Activated T-cell treated with anti-CD3 and anti-CD28 coated beads, Interleukin-2, amount 50 U/mL, for 24 hours (primary cell): ENCODE data around the gene OCIAD2.
A peak's percentile ranks its signal among the peaks of the same experiment; 100 is the strongest.
"Not testable (repeated sequence)": the region's sequence is repeated elsewhere in the genome, so short reads cannot be mapped to it uniquely, and the experiment has no call there.

ENCODE experiments used
- DNase-seq: peaks from one replicate; pipeline ENCODE4 v3.0.0-alpha.2; 2020
- H3K27ac Mint-ChIP-seq: 2 replicates; pipeline ENCODE4 v1.8.0; 2020; ENCODE audit warnings: mild to moderate bottlenecking, mixed read lengths
- H3K27me3 Mint-ChIP-seq: 2 replicates; pipeline ENCODE4 v1.8.0; 2020; ENCODE audit warnings: mixed read lengths
- H3K36me3 Mint-ChIP-seq: 2 replicates; pipeline ENCODE4 v1.8.0; 2020; ENCODE audit warnings: low read depth, mixed read lengths
- H3K4me1 Mint-ChIP-seq: 2 replicates; pipeline ENCODE4 v1.8.0; 2020; ENCODE audit warnings: low read depth, mixed read lengths
- H3K4me3 Mint-ChIP-seq: 2 replicates; pipeline ENCODE4 v1.8.0; 2020; ENCODE audit warnings: mild to moderate bottlenecking, moderate library complexity, mixed read lengths
- H3K9me3 Mint-ChIP-seq: 2 replicates; pipeline ENCODE4 v1.8.0; 2020; ENCODE audit warnings: mixed read lengths

OCIAD2 gene

DNA sequence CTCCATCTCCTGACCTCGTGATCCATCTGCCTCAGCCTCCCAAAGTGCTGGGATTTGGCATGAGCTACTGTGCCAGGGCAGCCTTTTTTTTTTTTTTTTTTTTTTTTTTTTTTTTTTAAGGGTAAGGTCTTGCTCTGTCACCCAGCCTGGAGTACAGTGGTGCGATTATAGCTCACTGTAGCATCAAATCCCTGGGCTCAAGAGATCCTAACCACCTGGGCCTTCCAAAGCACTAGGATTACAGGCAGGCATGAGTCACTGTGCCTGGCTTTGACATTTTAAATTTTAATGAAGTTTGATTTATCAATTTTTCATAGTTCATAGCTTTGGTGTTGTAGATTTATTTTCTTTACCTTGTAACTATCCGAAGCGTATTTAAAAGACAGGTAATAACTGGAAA, 17.8 kb upstream of the OCIAD2 start:
- Mint-ChIP-seq H3K4me1 (peaks cover 5% of the 10 kb centered on the region), H3K36me3 (no peaks in the 10 kb centered on the region), H3K27ac (no peak overlapping the region), H3K4me3 (no peak overlapping the region), H3K9me3 (peaks cover 5% of the 10 kb centered on the region), H3K27me3 (no peaks in the 10 kb centered on the region)
- no peak for DNase-seq

DNA sequence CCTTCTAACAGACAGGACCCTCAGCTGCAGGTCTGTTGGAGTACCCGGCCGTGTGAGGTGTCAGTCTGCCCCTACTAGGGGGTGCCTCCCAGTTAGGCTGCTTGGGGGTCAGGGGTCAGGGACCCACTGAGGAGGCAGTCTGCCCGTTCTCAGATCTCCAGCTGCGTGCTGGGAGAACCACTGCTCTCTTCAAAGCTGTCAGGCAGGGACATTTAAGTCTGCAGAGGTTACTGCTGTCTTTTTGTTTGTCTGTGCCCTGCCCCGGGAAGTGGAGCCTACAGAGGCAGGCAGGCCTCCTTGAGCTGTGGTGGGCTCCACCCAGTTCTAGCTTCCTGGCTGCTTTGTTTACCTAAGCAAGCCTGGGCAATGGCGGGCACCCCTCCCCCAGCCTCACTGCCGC, 16.5 kb upstream of the OCIAD2 start:
- H3K27ac Mint-ChIP-seq, H3K4me1 Mint-ChIP-seq, H3K4me3 Mint-ChIP-seq: not testable (repeated sequence)

DNA sequence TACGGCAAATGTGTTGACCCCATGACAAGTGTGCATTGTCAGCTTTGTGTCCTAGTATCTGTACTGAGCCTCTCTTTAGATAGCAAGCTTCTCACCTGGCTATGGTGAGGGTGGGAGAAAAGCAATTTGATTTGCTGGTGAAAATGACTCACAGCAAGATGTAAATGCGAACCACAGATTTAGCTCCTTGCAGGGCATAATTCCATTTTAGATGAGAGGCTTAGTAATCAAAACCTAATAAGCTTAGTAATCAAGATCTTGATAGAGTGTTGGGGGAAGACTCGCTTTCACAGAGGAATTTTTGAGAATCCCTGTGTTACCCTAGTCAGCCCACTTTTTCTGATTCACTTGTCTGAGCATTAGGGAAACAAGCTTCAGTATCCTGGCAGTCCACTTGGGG, 7.7 kb upstream of the OCIAD2 start:
- Mint-ChIP-seq H3K27ac (no peak overlapping the region), H3K27me3 (no peaks in the 10 kb centered on the region), H3K9me3 (no peaks in the 10 kb centered on the region), H3K4me3 (no peak overlapping the region), H3K4me1 (peaks cover 21% of the 10 kb centered on the region), H3K36me3 (no peaks in the 10 kb centered on the region)
- DNase-seq, result no peak

More for the DNA sequence above, 16.5 kb upstream of the OCIAD2 start:
- not testable (repeated sequence) for H3K9me3 Mint-ChIP-seq, H3K27me3 Mint-ChIP-seq, H3K36me3 Mint-ChIP-seq, DNase-seq

DNA sequence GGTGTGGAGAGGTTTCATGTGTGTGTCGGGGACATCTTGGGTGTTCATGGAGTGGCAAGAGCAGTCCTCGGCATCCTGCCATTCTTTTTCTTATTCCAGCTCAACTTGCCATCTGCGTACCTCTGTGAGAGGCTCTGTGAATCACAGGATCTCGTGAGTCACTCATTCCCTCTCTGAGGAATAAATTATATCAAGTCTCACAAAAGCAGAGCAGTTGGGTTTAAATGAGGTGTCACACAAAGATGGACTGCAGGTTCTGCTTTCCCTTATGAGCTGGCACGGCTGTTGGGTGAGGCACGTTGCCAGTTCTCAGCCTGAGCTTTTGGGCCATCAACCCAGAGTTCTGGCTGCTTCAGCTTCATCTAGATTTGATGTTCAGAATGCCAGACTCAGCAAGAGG, 6.8 kb upstream of the OCIAD2 start:
- no peak for DNase-seq

DNA sequence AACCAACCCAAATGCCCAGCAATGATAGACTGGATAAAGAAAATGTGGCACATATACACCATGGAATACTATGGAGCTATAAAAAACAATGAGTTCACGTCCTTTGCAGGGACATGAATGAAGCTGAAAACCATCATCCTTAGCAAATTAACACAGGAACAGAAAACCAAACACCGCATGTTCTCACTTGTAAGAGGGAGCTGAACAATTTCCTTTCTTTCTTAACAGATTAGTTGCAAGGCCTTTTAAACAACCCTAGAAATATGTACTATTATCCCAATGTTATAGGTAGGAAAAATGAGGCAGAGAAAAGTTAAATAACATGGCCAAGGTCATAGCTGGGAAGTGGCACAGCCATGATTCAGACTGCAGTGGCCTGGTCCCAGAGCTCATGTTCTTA, 5.8 kb upstream of the OCIAD2 start:
- no peaks in the 10 kb centered on the region for H3K27me3 Mint-ChIP-seq

More for the DNA sequence above, 6.8 kb upstream of the OCIAD2 start:
- Mint-ChIP-seq H3K9me3 (no peaks in the 10 kb centered on the region), H3K27ac (no peak overlapping the region), H3K36me3 (no peaks in the 10 kb centered on the region), H3K4me3 (no peak overlapping the region), H3K27me3 (no peaks in the 10 kb centered on the region), H3K4me1 (peaks cover 30% of the 10 kb centered on the region)

DNA sequence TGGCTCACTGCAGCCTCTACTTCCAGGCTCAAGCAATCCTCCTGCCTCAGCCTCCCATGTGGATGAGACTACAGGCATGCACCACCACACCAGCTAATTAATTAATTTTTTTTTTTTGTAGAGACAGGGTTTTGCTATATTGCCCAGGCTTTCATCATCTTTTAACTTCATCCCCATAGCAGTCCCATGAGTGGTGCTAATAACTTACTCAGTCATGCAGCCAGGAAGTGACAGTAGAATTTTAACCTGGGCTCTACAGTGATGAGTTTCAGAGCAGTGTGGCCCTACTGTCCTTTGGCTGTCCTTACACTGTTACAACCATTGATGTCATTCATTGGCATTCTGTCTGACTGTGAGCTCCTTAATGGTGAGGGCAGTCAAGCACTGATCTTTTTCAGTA, 3.9 kb upstream of the OCIAD2 start:
- Mint-ChIP-seq H3K36me3 (peaks cover 6% of the 10 kb centered on the region), H3K4me1 (peaks cover 52% of the 10 kb centered on the region), H3K27ac (no peak overlapping the region), H3K4me3 (no peak overlapping the region), H3K27me3 (no peaks in the 10 kb centered on the region), H3K9me3 (no peaks in the 10 kb centered on the region)
- DNase-seq, result no peak

More for the DNA sequence above, 5.8 kb upstream of the OCIAD2 start:
- Mint-ChIP-seq H3K9me3 (no peaks in the 10 kb centered on the region), H3K4me3 (no peak overlapping the region), H3K36me3 (no peaks in the 10 kb centered on the region), H3K27ac (no peak overlapping the region), H3K4me1 (peaks cover 38% of the 10 kb centered on the region)
- no peak for DNase-seq

DNA sequence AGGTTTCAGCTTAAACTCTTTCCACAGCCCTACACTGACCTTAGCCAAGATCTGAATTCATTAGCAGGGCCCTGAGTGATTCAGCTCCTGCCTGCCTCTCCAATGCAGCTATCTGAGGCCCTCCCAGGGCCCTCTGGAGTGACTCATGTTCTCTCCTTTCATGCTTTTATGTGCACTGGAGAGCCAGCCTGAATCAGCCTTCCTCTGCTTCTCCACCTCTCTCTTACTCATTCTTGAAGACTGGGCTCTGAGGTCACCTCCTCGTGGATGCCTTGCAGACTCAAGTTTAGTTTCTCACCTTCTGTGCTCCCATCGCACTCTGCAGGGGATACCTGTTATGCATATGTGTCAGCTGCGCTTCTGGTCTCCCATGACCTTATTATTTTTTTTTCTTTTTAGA, 3.1 kb upstream of the OCIAD2 start:
- peaks cover 7% of the 10 kb centered on the region for H3K36me3 Mint-ChIP-seq
- H3K27me3 Mint-ChIP-seq, result no peaks in the 10 kb centered on the region
- no peak overlapping the region for H3K4me3 Mint-ChIP-seq
- DNase-seq, result peak; percentile 58
- H3K27ac Mint-ChIP-seq, result peak overlapping the region; percentile 73
- H3K9me3 Mint-ChIP-seq, result no peaks in the 10 kb centered on the region
- H3K4me1 Mint-ChIP-seq, result peaks cover 61% of the 10 kb centered on the region

DNA sequence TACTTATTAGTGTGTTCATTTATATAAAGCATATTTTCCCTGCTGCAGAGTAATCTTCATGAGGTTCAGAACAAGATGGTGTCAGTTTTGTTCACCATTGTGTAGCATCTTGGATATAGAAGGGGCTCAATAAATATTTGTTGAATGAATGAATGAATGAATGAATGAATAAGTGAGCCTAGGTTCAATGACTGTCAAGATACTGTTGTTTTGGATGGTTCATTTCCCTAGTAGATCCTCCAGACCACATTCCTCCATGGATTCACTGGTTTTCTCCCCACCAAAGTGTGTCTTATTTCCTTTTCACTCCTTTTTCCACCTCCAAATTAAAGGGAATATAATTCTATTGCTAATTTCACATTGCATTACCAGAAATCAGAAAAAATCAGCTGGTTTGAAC, 2.1 kb upstream of the OCIAD2 start:
- no peaks in the 10 kb centered on the region for H3K9me3 Mint-ChIP-seq
- H3K27ac Mint-ChIP-seq, result no peak overlapping the region
- no peak for DNase-seq
- H3K4me3 Mint-ChIP-seq, result no peak overlapping the region
- H3K4me1 Mint-ChIP-seq, result peaks cover 60% of the 10 kb centered on the region
- no peaks in the 10 kb centered on the region for H3K27me3 Mint-ChIP-seq
- H3K36me3 Mint-ChIP-seq, result peaks cover 14% of the 10 kb centered on the region

DNA sequence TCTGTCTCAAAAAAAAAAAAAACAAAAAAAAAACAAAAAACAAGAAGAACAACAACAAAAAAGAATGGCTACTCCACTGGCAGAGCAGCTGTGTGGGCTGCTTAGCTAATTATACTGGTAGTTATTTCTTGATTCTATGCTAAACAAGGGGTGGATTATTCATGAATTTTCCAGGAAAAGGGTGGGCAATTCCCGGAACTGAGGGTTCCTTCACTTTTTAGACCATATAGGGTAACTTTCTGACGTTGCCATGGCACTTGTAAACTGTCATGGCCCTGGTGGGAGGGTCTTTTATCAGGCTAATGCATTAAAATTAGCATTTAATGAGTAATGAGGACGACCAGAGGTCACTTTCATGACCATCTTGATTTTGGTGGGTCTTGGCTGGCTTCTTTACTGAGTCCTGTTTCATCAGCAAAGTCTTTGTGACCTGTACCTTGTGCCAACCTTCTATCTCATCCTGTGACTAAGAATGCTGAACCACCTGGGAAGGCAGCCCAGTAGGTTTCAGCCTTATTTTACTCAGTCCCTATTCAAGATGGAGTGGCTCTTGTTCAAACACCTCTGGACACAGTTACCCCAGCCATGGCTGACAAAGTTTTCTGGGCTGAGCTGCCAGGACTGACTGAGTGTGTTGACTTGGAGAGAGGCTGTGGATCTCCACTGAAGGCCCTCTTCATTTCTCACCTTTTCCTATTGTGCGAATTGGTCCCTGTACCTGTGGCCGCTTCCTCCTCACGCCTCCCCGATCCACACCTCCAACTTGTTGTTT, 1.3 kb upstream of the OCIAD2 start:
- Mint-ChIP-seq H3K4me1 (peaks cover 57% of the 10 kb centered on the region), H3K36me3 (peaks cover 19% of the 10 kb centered on the region), H3K27ac (peak overlapping the region; percentile 29), H3K4me3 (no peak overlapping the region), H3K27me3 (no peaks in the 10 kb centered on the region), H3K9me3 (no peaks in the 10 kb centered on the region)
- DNase-seq, result no peak

DNA sequence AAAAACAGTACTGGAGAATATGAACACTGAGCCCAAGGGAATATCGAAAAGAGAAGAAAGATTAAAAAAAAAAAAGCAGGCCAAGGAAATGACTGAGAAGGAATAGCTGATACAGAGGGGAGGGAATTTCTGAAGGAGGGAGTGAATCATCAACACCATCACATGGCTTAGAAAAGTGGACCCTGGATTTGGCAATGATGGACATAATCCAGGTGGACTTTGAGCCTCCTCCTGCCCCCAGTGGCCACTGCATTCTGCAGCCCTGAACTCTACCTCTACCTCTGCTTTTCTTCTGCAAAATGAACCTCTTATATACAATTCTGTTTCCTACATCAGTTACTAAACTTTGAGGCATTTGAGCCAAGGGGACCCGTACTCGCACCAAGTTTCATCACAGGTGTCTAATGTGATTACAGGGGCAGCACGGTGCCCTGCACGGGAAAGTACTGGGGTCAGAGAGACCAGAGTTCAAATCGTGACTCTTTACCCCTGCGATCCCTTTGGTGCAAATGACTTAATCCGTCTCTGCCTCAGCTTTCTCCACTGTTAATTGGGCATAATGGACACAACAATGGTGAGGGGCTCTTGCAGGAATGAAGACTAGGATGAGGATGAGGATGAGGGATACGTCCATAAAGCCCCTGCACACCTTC, 1.1 kb downstream of the OCIAD2 start:
- H3K27me3 Mint-ChIP-seq, result no peaks in the 10 kb centered on the region
- H3K4me1 Mint-ChIP-seq, result peaks cover 69% of the 10 kb centered on the region
- peak overlapping the region; percentile 88 for H3K4me3 Mint-ChIP-seq
- H3K27ac Mint-ChIP-seq, result peak overlapping the region; percentile 90
- H3K9me3 Mint-ChIP-seq, result no peaks in the 10 kb centered on the region
- no peak for DNase-seq
- peaks cover 41% of the 10 kb centered on the region for H3K36me3 Mint-ChIP-seq

DNA sequence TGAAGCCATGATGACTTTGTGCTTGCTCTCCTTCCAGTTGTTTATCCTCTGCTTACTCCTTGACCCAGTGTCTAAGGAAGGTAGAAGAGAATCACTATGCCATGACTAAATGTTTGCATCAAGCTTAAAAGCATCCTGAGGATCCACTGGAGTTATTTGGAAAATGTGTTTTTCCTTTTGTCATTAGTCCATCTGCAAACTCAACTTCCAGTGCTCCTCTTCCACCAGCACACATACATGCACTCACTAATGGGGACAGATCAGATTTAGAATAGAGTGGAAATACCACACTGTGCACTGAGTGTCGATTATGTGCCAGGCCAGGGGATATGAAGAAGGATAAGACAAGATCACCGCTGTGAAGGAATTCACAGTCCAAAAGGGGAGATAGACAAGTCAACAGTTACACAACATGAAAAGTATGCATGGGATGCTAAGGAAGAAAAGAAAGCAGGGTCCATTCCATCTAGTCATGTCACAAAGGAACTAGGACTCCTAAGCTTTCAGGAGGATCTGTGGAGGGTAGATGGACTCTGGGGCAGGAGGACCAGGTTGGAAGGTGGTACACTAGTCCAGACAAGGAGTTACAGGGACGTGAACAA, 1.9 kb downstream of the OCIAD2 start:
- H3K4me3 Mint-ChIP-seq, result peak overlapping the region; percentile 88
- no peak for DNase-seq
- H3K27ac Mint-ChIP-seq, result peak overlapping the region; percentile 90
- peaks cover 48% of the 10 kb centered on the region for H3K36me3 Mint-ChIP-seq
- H3K9me3 Mint-ChIP-seq, result no peaks in the 10 kb centered on the region
- H3K4me1 Mint-ChIP-seq, result peaks cover 72% of the 10 kb centered on the region
- no peaks in the 10 kb centered on the region for H3K27me3 Mint-ChIP-seq

DNA sequence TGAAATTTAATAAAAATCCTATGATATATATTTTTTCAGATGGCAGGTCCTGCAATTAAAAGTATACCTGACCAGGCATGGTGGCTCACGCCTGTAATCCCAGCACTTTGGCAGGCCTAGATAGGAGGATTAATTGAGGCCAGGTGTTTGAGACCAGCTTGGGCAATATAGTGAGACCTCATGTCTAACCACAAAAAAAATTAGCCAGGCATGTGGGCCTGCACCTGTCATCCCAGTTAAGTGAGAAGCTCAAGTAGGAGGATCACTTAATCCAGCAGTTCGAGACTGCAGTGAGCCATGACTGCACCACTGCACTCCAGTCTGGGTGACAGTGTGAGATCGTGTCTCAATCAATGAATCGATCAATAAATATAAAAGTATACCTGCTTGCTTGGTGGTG, 2.5 kb downstream of the OCIAD2 start:
- DNase-seq, result no peak
- Mint-ChIP-seq H3K4me1 (peaks cover 72% of the 10 kb centered on the region), H3K27ac (no peak overlapping the region), H3K27me3 (no peaks in the 10 kb centered on the region), H3K9me3 (no peaks in the 10 kb centered on the region), H3K36me3 (peaks cover 53% of the 10 kb centered on the region), H3K4me3 (no peak overlapping the region)

DNA sequence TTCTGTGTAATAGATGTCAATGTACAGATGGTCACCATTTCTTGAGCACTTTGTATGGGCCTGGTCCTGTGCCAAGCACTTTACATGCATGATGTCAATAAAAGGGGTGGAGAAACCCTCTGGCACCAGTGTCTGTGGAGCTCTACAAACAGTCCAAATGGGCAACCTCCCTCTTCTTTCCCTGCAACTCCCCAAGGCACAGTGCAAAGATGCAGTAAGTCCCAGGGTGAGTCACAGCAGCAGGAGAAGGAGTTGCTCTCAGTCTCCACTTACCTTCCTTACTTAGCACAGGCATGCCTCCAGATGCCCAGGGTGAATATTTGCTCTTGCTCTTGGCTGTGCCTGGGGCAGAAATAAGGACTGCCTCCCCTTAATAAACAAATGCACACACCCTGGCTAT, 4.3 kb downstream of the OCIAD2 start:
- H3K27ac Mint-ChIP-seq, result no peak overlapping the region
- no peaks in the 10 kb centered on the region for H3K9me3 Mint-ChIP-seq
- peaks cover 67% of the 10 kb centered on the region for H3K4me1 Mint-ChIP-seq

DNA sequence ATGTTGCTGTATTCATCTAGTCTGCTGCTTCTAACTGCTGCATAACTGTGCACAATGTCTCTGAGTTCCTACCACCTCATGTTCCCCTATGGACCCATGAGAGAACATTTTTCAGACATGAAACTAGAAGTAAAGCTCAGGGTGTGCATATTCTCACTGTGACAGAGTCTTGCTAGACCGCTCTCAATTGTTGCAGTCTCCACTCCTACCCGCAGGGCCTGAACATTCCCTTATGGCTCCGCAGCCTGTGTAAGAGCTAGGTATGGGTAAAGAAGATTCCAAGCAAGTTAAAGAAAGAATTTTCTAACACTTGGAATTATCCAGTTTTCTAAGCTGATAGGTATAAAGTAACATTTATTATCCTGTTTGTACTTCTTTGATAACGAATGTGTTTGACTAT, 5.4 kb downstream of the OCIAD2 start:
- H3K36me3 Mint-ChIP-seq, result peaks cover 80% of the 10 kb centered on the region
- H3K4me3 Mint-ChIP-seq, result no peak overlapping the region
- no peaks in the 10 kb centered on the region for H3K9me3 Mint-ChIP-seq
- H3K4me1 Mint-ChIP-seq, result peaks cover 59% of the 10 kb centered on the region
- DNase-seq, result no peak
- H3K27me3 Mint-ChIP-seq, result no peaks in the 10 kb centered on the region
- no peak overlapping the region for H3K27ac Mint-ChIP-seq

More for the DNA sequence above, 4.3 kb downstream of the OCIAD2 start:
- peaks cover 72% of the 10 kb centered on the region for H3K36me3 Mint-ChIP-seq
- DNase-seq, result no peak
- H3K4me3 Mint-ChIP-seq, result no peak overlapping the region
- H3K27me3 Mint-ChIP-seq, result no peaks in the 10 kb centered on the region

DNA sequence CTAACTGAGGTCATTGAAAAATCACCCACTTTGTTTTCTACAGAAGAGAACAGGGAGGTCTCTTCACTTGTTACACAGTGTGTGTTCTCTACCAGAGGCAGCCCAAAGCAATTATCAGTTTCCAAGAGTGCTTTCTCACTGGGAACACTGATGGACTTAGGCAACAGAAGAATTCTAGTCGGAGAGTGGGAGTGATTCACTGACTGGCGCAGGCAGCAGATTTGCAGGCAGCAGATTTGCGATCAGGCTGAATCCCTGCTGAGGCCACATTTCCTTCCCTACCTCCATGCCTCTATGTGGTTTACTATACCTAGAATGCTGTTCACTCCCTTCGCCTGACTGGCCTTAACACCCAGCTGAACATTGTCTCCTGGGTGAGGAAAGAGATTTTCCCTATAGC, 6.6 kb downstream of the OCIAD2 start:
- peak overlapping the region; percentile 16 for H3K4me3 Mint-ChIP-seq
- no peaks in the 10 kb centered on the region for H3K9me3 Mint-ChIP-seq
- DNase-seq, result no peak
- peaks cover 88% of the 10 kb centered on the region for H3K36me3 Mint-ChIP-seq
- H3K27ac Mint-ChIP-seq, result peak overlapping the region; percentile 90
- H3K4me1 Mint-ChIP-seq, result peaks cover 50% of the 10 kb centered on the region
- H3K27me3 Mint-ChIP-seq, result no peaks in the 10 kb centered on the region
